NCI-H69 (cell line): ENCODE data around the gene FGF5.

Experiments
- DNase-seq: peaks from one replicate; lab custom pipeline; 2025; lab: John Stamatoyannopoulos, UW

The FGF5 gene

DNA sequence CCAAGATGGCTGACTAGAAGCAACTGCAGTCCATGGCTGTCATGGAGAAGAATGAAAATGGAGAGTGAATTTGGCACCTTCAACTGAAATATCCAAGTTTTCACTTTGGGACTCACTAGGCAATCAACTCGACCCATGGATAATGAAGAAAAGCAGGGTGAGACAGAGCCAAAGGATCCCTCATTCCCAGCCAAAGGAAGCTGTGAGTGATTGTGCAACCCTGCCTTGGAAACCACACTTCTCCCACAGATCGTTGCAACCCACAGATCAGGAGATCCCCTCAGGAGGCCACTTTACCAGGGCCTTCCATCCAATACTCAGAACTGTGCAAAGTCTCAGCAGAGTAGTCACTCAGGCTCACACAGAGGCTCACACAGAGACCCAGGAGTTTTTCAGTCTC lies 73.6 kb downstream of the FGF5 start:
- DNase-seq: no peak
